ENCODE results near the gene ANGPT4. TPM values are rescaled to one million over a fixed set of nuclear protein-coding genes. Genes with fewer than 3 reads are reported as not detected.
A peak's percentile ranks its signal among the peaks of the same experiment; 100 is the strongest.

ANGPT4 gene
- total RNA-seq, 1 donor from 2014 or later = 0.12 TPM

DNA sequence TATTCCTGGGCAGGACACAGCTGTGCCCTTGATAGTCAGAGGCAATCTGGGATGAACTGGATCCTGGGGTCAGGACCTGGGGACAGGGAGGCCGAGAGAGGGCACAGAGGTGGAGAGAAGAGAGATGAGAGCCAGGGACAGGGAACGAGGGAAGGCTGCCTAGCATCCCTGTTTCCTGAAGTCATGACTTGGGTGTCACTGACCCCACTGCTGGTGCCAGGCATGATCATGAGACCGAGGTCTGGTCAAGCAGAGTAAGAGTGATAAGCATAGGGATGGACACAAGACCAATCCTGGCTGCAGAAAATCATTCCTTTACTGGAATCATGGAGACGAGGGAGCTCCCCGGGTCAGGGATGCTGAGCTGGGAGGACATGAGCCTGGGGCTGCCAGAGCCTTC lies 46.5 kb downstream of the ANGPT4 start:
- H3K27me3 Mint-ChIP-seq (ENCODE audit: low read depth) = peaks cover 23% of the 10 kb centered on the region
- TF ChIP-seq, protein P1, sequence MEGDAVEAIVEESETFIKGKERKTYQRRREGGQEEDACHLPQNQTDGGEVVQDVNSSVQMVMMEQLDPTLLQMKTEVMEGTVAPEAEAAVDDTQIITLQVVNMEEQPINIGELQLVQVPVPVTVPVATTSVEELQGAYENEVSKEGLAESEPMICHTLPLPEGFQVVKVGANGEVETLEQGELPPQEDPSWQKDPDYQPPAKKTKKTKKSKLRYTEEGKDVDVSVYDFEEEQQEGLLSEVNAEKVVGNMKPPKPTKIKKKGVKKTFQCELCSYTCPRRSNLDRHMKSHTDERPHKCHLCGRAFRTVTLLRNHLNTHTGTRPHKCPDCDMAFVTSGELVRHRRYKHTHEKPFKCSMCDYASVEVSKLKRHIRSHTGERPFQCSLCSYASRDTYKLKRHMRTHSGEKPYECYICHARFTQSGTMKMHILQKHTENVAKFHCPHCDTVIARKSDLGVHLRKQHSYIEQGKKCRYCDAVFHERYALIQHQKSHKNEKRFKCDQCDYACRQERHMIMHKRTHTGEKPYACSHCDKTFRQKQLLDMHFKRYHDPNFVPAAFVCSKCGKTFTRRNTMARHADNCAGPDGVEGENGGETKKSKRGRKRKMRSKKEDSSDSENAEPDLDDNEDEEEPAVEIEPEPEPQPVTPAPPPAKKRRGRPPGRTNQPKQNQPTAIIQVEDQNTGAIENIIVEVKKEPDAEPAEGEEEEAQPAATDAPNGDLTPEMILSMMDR (IDR thresholded peaks at IDR 0.05) = no peak
- H3K4me1 Mint-ChIP-seq (ENCODE audit: low read depth) = no peaks in the 10 kb centered on the region
- no peaks in the 10 kb centered on the region for H3K9me3 Mint-ChIP-seq (ENCODE audit: low read depth)
- H3K36me3 Mint-ChIP-seq (ENCODE audit: low read depth) = no peaks in the 10 kb centered on the region
- H3K4me3 Mint-ChIP-seq (ENCODE audit: unreplicated experiment) = no peak overlapping the region
- no peak overlapping the region for H3K27ac Mint-ChIP-seq (ENCODE audit: unreplicated experiment)
- DNase-seq (ENCODE audit: low spot score) = no peak

DNA sequence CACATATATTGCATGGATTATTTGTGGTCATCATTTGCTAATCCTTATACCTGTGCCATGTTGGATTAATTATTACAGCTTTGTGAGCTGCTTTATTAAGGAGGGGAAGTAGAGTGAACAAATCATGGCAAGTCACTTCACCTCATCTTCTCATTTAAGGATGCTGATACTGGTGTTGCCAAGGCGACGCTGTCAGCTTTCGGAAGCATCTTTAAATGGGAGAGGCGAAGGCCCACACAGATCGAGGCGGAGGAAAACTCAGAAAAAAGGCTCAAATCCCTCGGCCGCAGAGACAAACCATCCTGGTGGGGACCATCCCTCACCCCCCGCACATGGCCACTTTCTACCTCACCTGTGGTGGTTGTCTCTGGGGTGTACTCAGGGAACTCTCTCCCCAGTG lies 47.9 kb downstream of the ANGPT4 start:
- no peak overlapping the region for H3K4me3 Mint-ChIP-seq (ENCODE audit: unreplicated experiment)

DNA sequence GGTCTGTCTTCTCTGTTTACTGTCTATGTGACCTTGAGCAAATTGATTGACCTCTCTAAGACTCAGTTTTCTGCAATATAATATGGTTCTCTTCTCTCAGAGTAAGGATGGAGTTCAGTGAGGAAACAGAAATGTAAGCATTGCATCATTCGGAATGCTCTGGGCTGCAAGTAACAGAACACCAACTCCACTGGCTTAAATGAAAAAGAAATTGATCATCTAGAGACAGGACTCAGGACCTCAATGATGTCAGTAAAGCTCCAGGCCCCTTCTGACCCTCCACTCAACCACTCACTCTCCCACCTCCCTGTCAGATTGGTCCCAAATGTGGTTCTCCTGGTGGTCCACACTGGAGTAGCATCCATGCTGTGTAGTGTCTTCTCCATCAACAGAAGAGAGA lies 50.7 kb downstream of the ANGPT4 start:
- TF ChIP-seq, protein P1 (IDR thresholded peaks at IDR 0.05) = no peak
- Mint-ChIP-seq H3K4me3 (ENCODE audit: unreplicated experiment) (no peak overlapping the region), H3K27ac (ENCODE audit: unreplicated experiment) (no peak overlapping the region), H3K4me1 (ENCODE audit: low read depth) (no peaks in the 10 kb centered on the region), H3K27me3 (ENCODE audit: low read depth) (peaks cover 16% of the 10 kb centered on the region), H3K36me3 (ENCODE audit: low read depth) (no peaks in the 10 kb centered on the region), H3K9me3 (ENCODE audit: low read depth) (no peaks in the 10 kb centered on the region)
- no peak for DNase-seq (ENCODE audit: low spot score)

More for the DNA sequence above, 47.9 kb downstream of the ANGPT4 start:
- no peaks in the 10 kb centered on the region for H3K36me3 Mint-ChIP-seq (ENCODE audit: low read depth)
- DNase-seq (ENCODE audit: low spot score) = no peak
- no peaks in the 10 kb centered on the region for H3K4me1 Mint-ChIP-seq (ENCODE audit: low read depth)
- no peaks in the 10 kb centered on the region for H3K9me3 Mint-ChIP-seq (ENCODE audit: low read depth)
- no peak overlapping the region for H3K27ac Mint-ChIP-seq (ENCODE audit: unreplicated experiment)
- H3K27me3 Mint-ChIP-seq (ENCODE audit: low read depth) = peaks cover 21% of the 10 kb centered on the region
- TF ChIP-seq, protein P1 (IDR thresholded peaks at IDR 0.05) = no peak

DNA sequence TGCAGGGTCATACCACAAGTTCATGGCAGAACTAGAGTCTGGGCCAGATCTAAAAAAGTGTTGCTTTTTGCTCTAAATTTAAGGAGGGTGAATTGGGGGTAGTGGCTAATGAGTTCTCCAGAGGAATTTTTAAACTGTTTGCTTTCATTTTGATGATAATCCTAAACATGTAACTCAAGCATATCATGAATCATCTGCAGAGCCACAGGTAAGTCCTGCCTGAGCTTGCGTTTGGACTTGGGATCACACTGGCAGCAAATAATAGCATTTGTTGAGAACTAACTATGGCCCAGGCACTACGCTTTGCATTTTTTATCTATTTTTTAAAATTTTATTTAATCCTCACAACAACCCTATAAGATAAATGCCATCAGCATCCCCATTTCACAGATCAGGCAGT lies 55.2 kb downstream of the ANGPT4 start:
- peaks cover 11% of the 10 kb centered on the region for H3K4me1 Mint-ChIP-seq (ENCODE audit: low read depth)
- no peak overlapping the region for H3K4me3 Mint-ChIP-seq (ENCODE audit: unreplicated experiment)
- peaks cover 12% of the 10 kb centered on the region for H3K27me3 Mint-ChIP-seq (ENCODE audit: low read depth)
- no peaks in the 10 kb centered on the region for H3K36me3 Mint-ChIP-seq (ENCODE audit: low read depth)
- TF ChIP-seq, protein P1 (IDR thresholded peaks at IDR 0.05) = no peak
- no peak for DNase-seq (ENCODE audit: low spot score)
- no peaks in the 10 kb centered on the region for H3K9me3 Mint-ChIP-seq (ENCODE audit: low read depth)
- H3K27ac Mint-ChIP-seq (ENCODE audit: unreplicated experiment) = no peak overlapping the region

DNA sequence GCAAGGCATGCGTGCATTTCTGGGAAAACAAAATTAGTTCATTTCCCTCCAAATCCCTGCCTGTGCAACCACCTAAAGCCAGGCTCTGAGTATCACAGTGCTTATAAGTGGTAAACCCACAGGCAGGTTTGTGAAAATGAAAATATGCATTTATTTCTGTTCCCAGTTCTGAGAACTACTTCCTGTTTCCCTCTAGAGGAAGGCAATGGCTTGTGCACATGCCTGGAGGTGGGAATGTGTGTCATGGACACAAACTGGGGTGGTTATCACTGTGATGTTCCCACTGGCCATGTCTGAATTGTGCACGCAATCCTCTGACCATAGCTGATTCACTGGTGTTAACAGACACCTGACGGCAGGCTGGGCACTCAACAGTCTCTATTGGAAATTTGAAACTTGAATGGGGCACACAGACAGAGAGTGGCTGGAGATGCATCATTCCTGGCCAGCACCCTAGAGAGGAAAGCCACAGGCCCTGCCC lies 56.3 kb downstream of the ANGPT4 start:
- DNase-seq (ENCODE audit: low spot score) = no peak
- Mint-ChIP-seq H3K4me3 (ENCODE audit: unreplicated experiment) (no peak overlapping the region), H3K4me1 (ENCODE audit: low read depth) (peaks cover 16% of the 10 kb centered on the region), H3K27me3 (ENCODE audit: low read depth) (peaks cover 6% of the 10 kb centered on the region), H3K27ac (ENCODE audit: unreplicated experiment) (no peak overlapping the region), H3K9me3 (ENCODE audit: low read depth) (no peaks in the 10 kb centered on the region), H3K36me3 (ENCODE audit: low read depth) (no peaks in the 10 kb centered on the region)
- TF ChIP-seq, protein P1 (IDR thresholded peaks at IDR 0.05) = peak; percentile 9

Data from chondrocyte (in vitro differentiated cells).